NCI-H2081 treated with DMSO at 0.1 percent for 48 hours (cell line): ENCODE measurements around the gene WDR49.
"Not testable (repeated sequence)": the region's sequence is repeated elsewhere in the genome, so short reads cannot be mapped to it uniquely, and the experiment has no call there.

Experiments used
- DNase-seq: peaks from one replicate; lab custom pipeline; 2025; lab: John Stamatoyannopoulos, UW

Gene WDR49

GRCh38 chr3:167614196-167614595, 39.5 kb downstream of the WDR49 start:
- not testable (repeated sequence) for DNase-seq

- DNase-seq = no peak
These were observed 42.0 kb downstream of the WDR49 start for GRCh38 chr3:167611718-167612117.

- DNase-seq = no peak
These were observed 44.6 kb downstream of the WDR49 start for GRCh38 chr3:167609156-167609555.

- DNase-seq = no peak
These were observed 46.9 kb downstream of the WDR49 start for GRCh38 chr3:167606836-167607235.

GRCh38 chr3:167605871-167606270, 47.9 kb downstream of the WDR49 start:
- DNase-seq = no peak

- DNase-seq = no peak
These were observed 51.7 kb downstream of the WDR49 start for GRCh38 chr3:167602041-167602440.

GRCh38 chr3:167587651-167588050, 66.1 kb downstream of the WDR49 start:
- no peak for DNase-seq

GRCh38 chr3:167575000-167575600, 78.6 kb downstream of the WDR49 start:
- DNase-seq = no peak

- no peak for DNase-seq
These were observed 80.8 kb downstream of the WDR49 start for GRCh38 chr3:167572991-167573390.

GRCh38 chr3:167568634-167569033, 85.1 kb downstream of the WDR49 start:
- DNase-seq = no peak

GRCh38 chr3:167565489-167565888, 88.3 kb downstream of the WDR49 start:
- no peak for DNase-seq

- no peak for DNase-seq
These were observed 89.1 kb downstream of the WDR49 start for GRCh38 chr3:167564612-167565011.

GRCh38 chr3:167559924-167560323, 93.8 kb downstream of the WDR49 start:
- no peak for DNase-seq

GRCh38 chr3:167554898-167555297, 98.8 kb downstream of the WDR49 start:
- DNase-seq = no peak

GRCh38 chr3:167538081-167538480, 115.7 kb downstream of the WDR49 start:
- DNase-seq = no peak

- DNase-seq = no peak
These were observed 132.8 kb downstream of the WDR49 start for GRCh38 chr3:167521006-167521355.

- DNase-seq = no peak
These were observed 133.3 kb downstream of the WDR49 start for GRCh38 chr3:167520266-167521005.

- DNase-seq = no peak
These were observed 145.8 kb downstream of the WDR49 start for GRCh38 chr3:167507954-167508353.

- DNase-seq = no peak
These were observed 151.3 kb downstream of the WDR49 start for GRCh38 chr3:167502401-167502800.

GRCh38 chr3:167501941-167502340, 151.8 kb downstream of the WDR49 start:
- no peak for DNase-seq

- no peak for DNase-seq
These were observed 155.8 kb downstream of the WDR49 start for GRCh38 chr3:167497903-167498302.

- no peak for DNase-seq
These were observed 160.5 kb downstream of the WDR49 start for GRCh38 chr3:167493244-167493643.

- no peak for DNase-seq
These were observed 162.1 kb downstream of the WDR49 start for GRCh38 chr3:167491621-167492020.

GRCh38 chr3:167489571-167489970, 164.2 kb downstream of the WDR49 start:
- DNase-seq = no peak
